ENCODE measurements around the gene NDUFB7. TPM values are rescaled to one million over a fixed set of nuclear protein-coding genes. Genes with fewer than 3 reads are reported as not detected.

NDUFB7 gene
- polyA plus RNA-seq, 1 of the 3 experiments (the other 2 are of a cell fraction) = 465 TPM

GRCh38 chr19:14533450-14533849 is 38.4 kb downstream of the NDUFB7 start:
- Histone ChIP-seq H3K4me2 (no peak overlapping the region), H3K27me3 (ENCODE audit: insufficient read depth) (no peaks in the 10 kb centered on the region), H3K4me3 (ENCODE audit: low read depth in 2 of 2, low read length in 1 of 2) (no peak overlapping the region), H2AFZ (ENCODE audit: low read depth) (no peak overlapping the region), H3K9ac (no peak overlapping the region), H3K36me3 (replicated peaks in 1 of 2; ENCODE audit: control insufficient read depth in 1 of 2, insufficient read depth in 2 of 2, low read length in 1 of 2) (no peaks in the 10 kb centered on the region), H3K27ac (ENCODE audit: low read depth in 2 of 2, low read length in 1 of 2) (peak overlapping the region in 1 of 2 experiments; percentile 56; a peak in 2 of 4 replicates), H3K9me3 (no peaks in the 10 kb centered on the region), H3K79me2 (ENCODE audit: insufficient read depth) (peaks cover 71% of the 10 kb centered on the region), H4K20me1 (ENCODE audit: insufficient read depth) (no peaks in the 10 kb centered on the region; the same call in 1 of the 2 replicates), H3K9me2 (no peaks in the 10 kb centered on the region), H3F3A (replicated peaks; ENCODE audit: insufficient read depth) (peaks cover 12% of the 10 kb centered on the region), H3K4me1 (ENCODE audit: control insufficient read depth in 1 of 2, insufficient read depth in 2 of 2, low read depth in 1 of 2, low read length in 1 of 2) (peaks cover 7 to 19% of the 10 kb centered on the region in 2 experiments; a peak in 3 of 4 replicates)
- CTCF ChIA-PET = interaction anchor here (0.6 to 3.2 kb wide), 4 partner anchors 8 to 153 kb away, joined by 3 to 14 read pairs (median 4); partner anchors contain the start of gene DNAJB1
- WGBS (ENCODE audit: low lambda C conversion rate) = 74% methylated on average over 5 of the region's 5 CpGs
- peak; percentile 56 for DNase-seq
- POLR2A ChIA-PET = interaction anchor here (0.8 kb wide), 1 partner anchor 15 kb away, joined by 4 read pairs; the partner anchor contains the start of gene DNAJB1
- TF ChIP-seq RCOR1 (IDR thresholded peaks at IDR 0.05; ENCODE audit: low read length) (0 out of 2 replicates have a peak, but pooled peaks have one; percentile 30), GATA2 (CRISPR knock-in tag; IDR thresholded peaks at IDR 0.05) (peak; percentile 73), CHD2 (IDR thresholded peaks at IDR 0.05; ENCODE audit: low read length, partially characterized antibody) (no peak)

GRCh38 chr19:14530506-14530905 is 41.4 kb downstream of the NDUFB7 start:
- Histone ChIP-seq H3K9me3 (no peaks in the 10 kb centered on the region), H3F3A (replicated peaks; ENCODE audit: insufficient read depth) (peaks cover 25% of the 10 kb centered on the region), H2AFZ (ENCODE audit: low read depth) (no peak overlapping the region), H3K4me2 (peak overlapping the region; percentile 94), H3K79me2 (ENCODE audit: insufficient read depth) (peaks cover 53% of the 10 kb centered on the region), H3K27me3 (ENCODE audit: insufficient read depth) (no peaks in the 10 kb centered on the region), H3K9ac (peak overlapping the region; percentile 76), H4K20me1 (ENCODE audit: insufficient read depth) (no peaks in the 10 kb centered on the region), H3K4me1 (ENCODE audit: control insufficient read depth in 1 of 2, insufficient read depth in 2 of 2, low read depth in 1 of 2, low read length in 1 of 2) (peaks cover 12 to 15% of the 10 kb centered on the region in 2 experiments; a peak in 3 of 4 replicates), H3K9me2 (no peaks in the 10 kb centered on the region), H3K4me3 (ENCODE audit: low read depth in 2 of 2, low read length in 1 of 2) (peak overlapping the region; percentile 75 to 91; a peak in 3 of 4 replicates), H3K27ac (ENCODE audit: low read depth in 2 of 2, low read length in 1 of 2) (no peak overlapping the region), H3K36me3 (replicated peaks in 1 of 2; ENCODE audit: control insufficient read depth in 1 of 2, insufficient read depth in 2 of 2, low read length in 1 of 2) (no peaks in the 10 kb centered on the region)
- POLR2A ChIA-PET = no interaction called here
- TF ChIP-seq USF2 (IDR thresholded peaks at IDR 0.05; ENCODE audit: borderline replicate concordance, low read depth, low read length) = no peak
- no peak for TF ChIP-seq GABPA (IDR thresholded peaks at IDR 0.05; ENCODE audit: low read depth)
- no peak for TF ChIP-seq CHD2 (IDR thresholded peaks at IDR 0.05; ENCODE audit: low read length, partially characterized antibody)
- no peak for TF ChIP-seq RCOR1 (IDR thresholded peaks at IDR 0.05; ENCODE audit: low read length)
- TF ChIP-seq ELF1 (IDR thresholded peaks at IDR 0.05) = no peak
- no peak for TF ChIP-seq USF1 (IDR thresholded peaks at IDR 0.05; ENCODE audit: borderline replicate concordance, low read depth)
- TF ChIP-seq MAX (IDR thresholded peaks at IDR 0.05; ENCODE audit: low read depth) = no peak
- TF ChIP-seq POLR2AphosphoS5 (IDR thresholded peaks at IDR 0.05; ENCODE audit: low read depth, low read length) = no peak
- TF ChIP-seq IRF3 (IDR thresholded peaks at IDR 0.05; ENCODE audit: low read depth, low read length) = no peak
- no peak for TF ChIP-seq YY1 (IDR thresholded peaks at IDR 0.05; ENCODE audit: low read depth)
- no peak for TF ChIP-seq EZH2phosphoT487 (IDR thresholded peaks at IDR 0.05; ENCODE audit: borderline replicate concordance, low read depth)
- TF ChIP-seq NRF1 (IDR thresholded peaks at IDR 0.05; ENCODE audit: low read depth, low read length) = no peak
- no peak for TF ChIP-seq FOSL2 (IDR thresholded peaks at IDR 0.05; ENCODE audit: borderline replicate concordance, low read depth)
- CTCF ChIA-PET = interaction anchor here (2.0 kb wide), 1 partner anchor 26 kb away, joined by 6 read pairs; no protein-coding TSS in a partner anchor
- WGBS (ENCODE audit: low lambda C conversion rate) = 68% methylated on average over 3 of the region's 3 CpGs
- no peak for DNase-seq
